ENCODE measurements around the gene DCDC1.
"Not testable (repeated sequence)": the region's sequence is repeated elsewhere in the genome, so short reads cannot be mapped to it uniquely, and the experiment has no call there.

DCDC1 gene

DNA sequence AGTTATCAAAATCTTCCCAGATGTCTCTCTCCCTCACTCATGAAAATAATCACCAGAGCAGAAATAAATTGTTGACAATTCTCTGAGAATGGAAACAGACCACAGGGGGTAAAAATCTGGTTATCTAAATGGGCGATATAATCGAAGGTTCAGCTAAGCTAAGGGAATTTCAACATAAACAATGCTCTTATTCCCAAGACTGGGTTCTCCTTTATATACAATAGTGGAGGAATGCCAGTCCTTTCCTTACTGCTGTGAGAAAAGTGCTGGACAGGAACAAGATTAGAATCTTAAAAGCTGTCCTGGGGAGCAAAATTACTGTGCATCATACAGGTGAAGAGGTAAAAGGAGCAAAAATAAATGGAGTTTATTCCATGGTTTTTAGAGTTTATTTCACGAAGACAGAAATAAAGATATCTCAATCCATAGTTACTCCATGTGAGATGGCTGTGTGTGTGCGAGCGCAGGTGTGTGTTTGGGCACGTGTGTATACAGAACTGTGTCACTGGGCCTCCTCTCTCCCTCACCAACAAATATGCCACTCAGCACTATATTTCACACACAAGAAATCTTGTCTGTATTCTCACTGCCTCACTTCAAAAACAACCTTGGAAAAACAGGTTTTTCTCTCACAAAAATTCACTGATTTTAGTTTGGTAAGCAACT is 385.6 kb downstream of the DCDC1 start:
- DNase-seq, result no peak

GRCh38 chr11:30983143-30983542 is 386.4 kb downstream of the DCDC1 start:
- no peak for DNase-seq

- DNase-seq, result no peak
Measured at GRCh38 chr11:30967579-30967978, 402.0 kb downstream of the DCDC1 start.

DNA sequence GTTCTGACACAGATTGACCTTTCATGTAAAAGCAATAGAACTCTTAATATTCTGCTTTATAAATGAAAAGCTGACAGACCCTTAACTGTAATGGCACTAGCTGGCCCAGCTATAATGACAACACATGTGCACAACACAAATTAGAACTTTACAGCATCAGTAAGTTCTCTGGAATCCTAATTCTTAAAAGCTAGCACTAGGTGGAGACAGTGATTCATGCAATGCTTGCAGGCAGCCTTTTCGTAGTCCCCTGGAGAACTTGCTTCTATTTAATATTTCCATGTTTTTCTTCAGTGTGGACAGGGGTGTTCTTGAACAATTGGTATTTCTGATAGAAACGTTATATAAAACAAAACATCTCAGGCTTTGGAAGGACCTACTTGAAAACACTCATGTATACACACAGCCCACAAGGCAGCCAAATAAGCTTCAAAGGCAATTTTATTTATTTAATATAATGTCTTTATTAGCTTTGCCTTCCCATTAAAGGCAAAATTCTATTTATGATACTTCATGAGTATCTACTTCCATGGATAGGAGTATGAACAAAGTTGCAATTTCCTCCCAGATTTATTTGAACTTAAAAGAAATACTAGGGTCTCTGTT is 409.0 kb downstream of the DCDC1 start:
- no peak for DNase-seq

DNA sequence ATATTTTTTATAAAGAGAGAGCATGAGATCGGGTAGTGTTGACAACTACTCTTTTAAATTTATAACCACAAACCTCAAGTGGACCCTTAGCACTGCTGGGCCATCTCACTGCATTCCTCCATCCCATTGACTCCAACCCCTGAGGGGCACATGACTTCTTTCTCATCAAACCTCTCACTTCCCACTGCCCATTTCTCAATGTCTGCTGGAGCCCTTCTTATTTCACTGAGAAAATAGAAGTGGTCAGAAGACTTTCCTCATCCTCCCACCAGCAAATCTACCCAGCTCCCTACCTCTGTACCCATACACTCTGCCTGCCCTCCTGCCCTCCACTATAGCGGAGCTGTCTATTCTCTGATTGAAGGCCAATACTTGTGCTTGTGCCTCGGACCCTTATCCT is 412.8 kb downstream of the DCDC1 start:
- no peak for DNase-seq

DNA sequence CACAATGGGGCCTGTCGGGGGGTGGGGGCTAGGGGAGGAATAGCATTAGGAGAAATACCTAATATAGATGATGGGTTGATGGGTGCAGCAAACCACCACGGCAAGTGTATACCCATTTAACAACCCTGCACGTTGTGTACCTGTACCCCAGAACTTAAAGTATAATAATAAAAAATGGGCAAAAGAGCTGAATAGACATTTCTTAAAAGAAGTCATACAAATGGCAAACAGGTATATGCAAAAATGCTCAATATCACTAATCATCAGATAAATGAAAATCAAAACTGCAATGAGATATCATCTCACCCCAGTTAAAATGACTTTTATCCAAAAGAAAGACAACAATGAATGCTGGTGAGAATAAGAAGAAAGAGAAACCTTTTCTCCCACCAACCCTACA is 419.7 kb downstream of the DCDC1 start:
- no peak for DNase-seq

GRCh38 chr11:30947715-30948114 is 421.8 kb downstream of the DCDC1 start:
- not testable (repeated sequence) for DNase-seq

DNA sequence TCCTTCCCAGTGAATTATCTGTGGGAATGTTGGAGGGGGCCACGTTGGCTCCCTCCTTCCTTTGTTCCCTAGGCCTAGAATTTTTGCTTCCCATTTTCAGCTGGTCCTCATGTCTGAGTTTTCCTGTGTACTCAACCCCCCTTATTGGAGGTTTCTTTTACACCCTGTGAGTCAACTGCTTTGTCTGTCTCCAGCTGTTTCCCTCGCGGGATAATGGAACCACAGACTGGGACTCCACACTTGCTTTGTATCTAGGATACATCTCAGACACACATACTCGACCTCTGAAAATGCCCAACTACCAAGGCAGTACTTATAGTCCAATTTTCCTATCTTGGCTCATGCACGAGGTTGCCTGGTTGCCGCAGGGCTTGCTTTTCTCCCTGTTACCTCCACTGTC is 430.7 kb downstream of the DCDC1 start:
- DNase-seq, result no peak

- DNase-seq, result no peak
Measured at GRCh38 chr11:30938171-30938570, 431.4 kb downstream of the DCDC1 start.

GRCh38 chr11:30936491-30936890 is 433.0 kb downstream of the DCDC1 start:
- no peak for DNase-seq

DNA sequence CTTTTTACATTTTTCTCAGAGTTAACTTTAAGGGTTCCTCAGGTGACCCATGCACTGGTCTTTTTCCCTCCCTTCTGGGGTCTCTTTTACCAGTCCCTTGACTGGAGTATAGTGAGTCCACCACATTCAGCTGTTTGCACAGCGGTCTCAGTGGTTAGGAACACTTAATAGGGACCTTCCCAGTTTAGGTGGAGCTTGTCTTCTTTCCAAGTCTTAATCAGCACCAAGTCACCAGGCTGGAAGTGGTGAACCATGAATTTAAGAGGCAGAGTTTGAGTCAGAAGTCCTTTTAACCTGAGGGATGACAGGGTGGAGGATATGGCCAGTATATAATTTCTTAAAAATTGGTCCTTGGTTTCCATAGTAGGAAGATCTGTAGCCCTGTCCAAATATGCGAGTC is 433.7 kb downstream of the DCDC1 start:
- no peak for DNase-seq

DNA sequence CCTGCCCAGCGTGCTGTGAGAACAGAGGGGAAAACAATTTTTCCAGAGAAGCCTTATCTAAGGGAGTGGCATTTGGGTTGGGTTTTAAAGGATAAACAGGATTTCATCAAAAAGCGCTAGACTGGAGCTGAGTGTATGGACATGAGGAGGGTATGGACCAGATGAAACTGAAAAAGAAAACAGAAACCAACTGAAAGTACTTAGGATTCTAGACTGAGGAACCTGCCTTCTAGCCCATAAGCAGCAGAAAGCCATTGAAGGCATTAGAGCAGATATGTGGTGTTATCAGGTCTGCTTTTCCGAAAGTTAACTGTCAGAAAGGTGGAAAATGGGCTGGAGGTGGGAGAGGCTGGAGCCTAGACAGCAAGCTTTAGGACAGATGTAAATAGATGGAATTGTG is 443.4 kb downstream of the DCDC1 start:
- no peak for DNase-seq

GRCh38 chr11:30921811-30922210 is 447.7 kb downstream of the DCDC1 start:
- no peak for DNase-seq

GRCh38 chr11:30919389-30920152 is 450.0 kb downstream of the DCDC1 start:
- DNase-seq, result no peak

DNA sequence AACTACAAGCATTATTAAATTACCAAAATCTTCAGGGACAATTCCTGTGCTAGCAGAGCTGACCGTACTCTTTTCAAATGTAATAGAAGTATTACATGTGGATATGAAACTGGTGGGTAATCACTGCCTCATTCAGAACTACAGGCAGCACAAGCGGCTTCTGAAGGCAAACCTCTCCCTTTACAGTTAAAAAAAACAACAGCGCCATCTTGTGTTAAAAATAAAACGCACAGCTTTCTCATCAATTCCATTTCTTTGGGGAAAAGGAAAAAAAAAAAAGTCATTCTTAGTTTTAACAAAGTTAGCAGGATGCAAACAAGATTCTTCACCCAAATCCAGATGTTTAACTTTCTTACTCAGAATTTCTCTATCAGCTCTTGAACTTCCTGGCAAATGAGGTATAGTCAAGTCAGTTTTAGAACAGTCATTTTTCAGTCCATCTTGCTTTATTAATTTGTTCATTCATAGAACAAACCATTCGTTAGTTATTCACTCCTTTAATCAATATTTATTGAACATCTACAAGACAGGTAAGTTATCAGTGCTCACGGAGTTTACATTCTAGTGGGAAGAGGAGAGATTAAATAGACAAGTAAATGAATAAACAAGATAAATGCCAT is 451.6 kb downstream of the DCDC1 start:
- DNase-seq, result no peak

GRCh38 chr11:30917266-30917665 is 452.3 kb downstream of the DCDC1 start:
- DNase-seq, result no peak

GRCh38 chr11:30916764-30917163 is 452.8 kb downstream of the DCDC1 start:
- no peak for DNase-seq

- no peak for DNase-seq
Measured at GRCh38 chr11:30914143-30914762, 455.3 kb downstream of the DCDC1 start.

DNA sequence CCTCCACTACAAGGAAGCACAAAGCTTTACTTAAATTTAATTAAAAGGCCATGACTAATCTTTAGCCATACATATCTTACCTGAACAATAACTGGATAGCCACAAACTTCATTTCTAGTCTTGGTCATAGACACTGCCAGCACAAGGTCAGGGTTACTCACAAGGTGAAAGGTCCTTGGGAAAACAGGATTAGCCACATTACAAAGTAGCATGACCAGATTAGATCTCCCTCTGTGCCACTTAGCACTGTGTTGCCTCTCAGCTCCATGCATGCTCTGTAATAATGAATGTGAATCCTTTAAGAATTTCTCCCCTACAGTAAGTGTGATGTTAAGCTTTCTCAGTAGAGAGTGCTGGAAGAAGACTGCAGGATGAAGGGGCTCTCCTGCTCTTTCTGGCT is 458.3 kb downstream of the DCDC1 start:
- DNase-seq, result no peak

- no peak for DNase-seq
Measured at GRCh38 chr11:30908857-30909256, 460.7 kb downstream of the DCDC1 start.

DNA sequence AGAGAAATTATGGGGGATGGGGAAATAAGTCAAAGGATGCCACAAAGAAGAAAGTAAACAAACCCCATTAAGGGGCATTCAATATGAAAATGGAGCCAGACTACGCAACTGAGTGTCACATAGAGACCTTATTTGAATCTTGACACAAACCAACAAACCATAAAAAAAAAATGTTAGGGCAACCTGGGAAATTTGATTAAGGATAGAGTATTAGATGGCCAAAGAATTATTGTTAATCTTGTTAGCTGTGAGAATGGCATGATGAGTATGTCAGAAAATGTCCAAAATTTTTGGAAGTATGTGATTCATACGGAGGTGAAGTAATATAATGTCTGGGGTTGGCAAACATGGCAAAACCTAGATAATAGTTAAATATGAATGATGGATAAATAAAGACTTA is 461.3 kb downstream of the DCDC1 start:
- DNase-seq, result no peak

DNA sequence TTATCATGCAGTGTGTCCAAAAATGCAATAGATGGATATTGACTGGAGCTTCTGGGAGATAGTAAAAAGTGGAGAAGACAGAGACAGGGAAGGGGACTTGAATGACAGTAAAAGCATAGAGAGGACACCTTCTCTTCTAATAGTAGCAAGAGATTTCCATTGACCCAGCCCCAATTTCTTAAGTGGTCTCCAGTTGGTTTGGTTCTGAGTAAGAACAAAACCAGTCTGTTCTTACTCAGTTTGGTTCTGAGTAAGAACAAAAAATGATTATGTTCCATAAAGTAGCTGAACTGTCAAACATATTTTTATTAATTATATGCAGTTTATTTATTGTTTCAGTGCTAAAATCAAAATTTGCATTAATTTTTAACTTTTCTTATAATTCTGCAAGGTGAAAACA is 466.6 kb downstream of the DCDC1 start:
- DNase-seq, result no peak

DNA sequence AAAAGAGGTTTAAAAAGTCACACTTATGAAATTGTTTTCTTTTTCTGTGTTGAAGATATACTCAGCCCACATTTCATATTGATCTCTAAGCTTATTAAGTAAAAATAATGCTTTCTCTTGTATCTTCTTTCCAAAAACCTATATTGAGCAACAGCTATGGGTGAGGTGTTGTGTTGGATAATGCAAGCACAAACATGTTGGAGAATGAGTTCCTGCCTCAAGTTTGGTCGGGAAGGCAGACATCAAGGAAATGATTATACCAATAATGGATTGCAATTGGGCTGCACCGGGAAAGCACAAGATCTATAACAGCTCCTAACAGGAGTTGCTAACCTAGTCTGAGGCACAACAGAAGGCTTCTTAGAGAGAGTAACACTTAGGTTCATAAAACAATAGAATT is 474.5 kb downstream of the DCDC1 start:
- no peak for DNase-seq
